HCT116 (cell line): ENCODE results near the gene SSH2. TPM values are rescaled to one million over a fixed set of nuclear protein-coding genes. Genes with fewer than 3 reads are reported as not detected.
"Not testable (repeated sequence)": the region's sequence is repeated elsewhere in the genome, so short reads cannot be mapped to it uniquely, and the experiment has no call there.

Experiments
- ATAC-seq: fragments of 200-7000 bp; cut with Tn5 transposase; 2 replicates; pipeline ENCODE4 v1.9.1; 2020; ENCODE audit warnings: mild to moderate bottlenecking, moderate library complexity
- BruUV-seq: library from RNA; stranded (reverse); fragments of 400-500 nt; replicated peaks from 2 replicates; lab custom pipeline; 2021; lab: Mats Ljungman, UMichigan
- CTCF ChIA-PET: fragments of 300-600 bp; sonication (Branson Sonifier 250); formaldehyde crosslinking; loops from one replicate; lab custom pipeline; 2021; ENCODE audit warnings: antibody characterized with exemption; lab: Charles Lee
- POLR2A ChIA-PET: fragments of 300-600, 350-600 bp; sonication (Branson Sonifier 250); formaldehyde crosslinking; loops from one replicate; lab custom pipeline; 2021; ENCODE audit warnings: antibody characterized with exemption; lab: Charles Lee
- RAD21 ChIA-PET, 2 experiments: fragments of 300-600 bp; sonication (Branson Sonifier 250); formaldehyde crosslinking; loops; one replicate each; lab custom pipeline; 2023; ENCODE audit warnings: low total read pairs in 2 of 2; ENCODE audit not compliant: uncharacterized antibody in 2 of 2, unreplicated experiment in 2 of 2, low non-redundant PET in 1 of 2; lab: Charles Lee
- DNase-seq: peaks from one replicate; pipeline ENCODE4 v3.0.0-alpha.2; 2010; ENCODE audit warnings: low read depth, low spot score
- H2AFZ ChIP-seq: fragments of 200-600 bp; shearing (Covaris generic), sonication (generic); 2 replicates; pipeline ENCODE4 v1.6.1; 2017; ENCODE audit warnings: low read depth, mixed run types, mixed read lengths, antibody characterized with exemption, low read length; ENCODE audit not compliant: poor library complexity, severe bottlenecking
- H3K27ac ChIP-seq: 2 replicates; pipeline ENCODE4 v1.5.1; 2012; ENCODE audit warnings: low read depth, low read length
- H3K27me3 ChIP-seq: fragments of 200-600 bp; sonication (generic); 2 replicates; pipeline ENCODE4 v1.6.1; 2016; ENCODE audit warnings: mixed run types, low read length, mixed read lengths; ENCODE audit not compliant: insufficient read depth
- H3K36me3 ChIP-seq, 2 experiments: fragments of 200-500 bp in 1 of 2; fragments of 200-600 bp in 1 of 2; sonication (Bioruptor generic) in 1 of 2; sonication (generic) in 1 of 2; 2 replicates each; pipeline versions ENCODE4 v1.5.1 to v1.6.1; 2014 to 2016; ENCODE audit warnings: low read length in 2 of 2, inconsistent platforms in 1 of 2, mixed read lengths in 1 of 2, mixed run types in 1 of 2; ENCODE audit not compliant: insufficient read depth in 2 of 2, control insufficient read depth in 1 of 2
- H3K4me1 ChIP-seq, 2 experiments: fragments of 200-600 bp in 1 of 2; sonication (generic) in 1 of 2; 2 replicates each; pipeline versions ENCODE4 v1.5.1 to v1.6.1; 2012 to 2017; ENCODE audit warnings: low read length in 2 of 2, inconsistent platforms in 1 of 2, mild to moderate bottlenecking in 1 of 2, mixed read lengths in 1 of 2, mixed run types in 1 of 2, moderate library complexity in 1 of 2; ENCODE audit not compliant: insufficient read depth in 2 of 2, control insufficient read depth in 1 of 2
- H3K4me2 ChIP-seq: fragments of 200-600 bp; sonication (generic); 2 replicates; pipeline ENCODE4 v1.6.1; 2017; ENCODE audit warnings: mixed run types, low read length, mixed read lengths
- H3K4me3 ChIP-seq, 2 experiments: fragments of 200-600 bp in 1 of 2; sonication (generic) in 1 of 2; replicated peaks in 1 of 2; 2 replicates each; pipeline ENCODE4 v1.5.1; 2011 to 2016; ENCODE audit warnings: low read length in 2 of 2, control low read depth in 1 of 2, low read depth in 1 of 2, mild to moderate bottlenecking in 1 of 2, mixed read lengths in 1 of 2, mixed run types in 1 of 2
- H3K79me2 ChIP-seq: fragments of 200-600 bp; sonication (generic); 2 replicates; pipeline ENCODE4 v1.6.1; 2017; ENCODE audit warnings: mild to moderate bottlenecking, mixed run types, low read length, moderate library complexity, mixed read lengths; ENCODE audit not compliant: insufficient read depth
- H3K9ac ChIP-seq: fragments of 200-600 bp; sonication (generic); 2 replicates; pipeline ENCODE4 v1.6.1; 2016; ENCODE audit warnings: low read length, mixed read lengths
- H3K9me2 ChIP-seq: fragments of 200-600 bp; sonication (generic), shearing (Covaris generic); 2 replicates; pipeline ENCODE4 v1.6.1; 2017; ENCODE audit warnings: mixed run types, mild to moderate bottlenecking, moderate library complexity; ENCODE audit not compliant: insufficient read depth
- H3K9me3 ChIP-seq, 2 experiments: fragments of 200-500 bp in 1 of 2; fragments of 200-600 bp in 1 of 2; sonication (Bioruptor generic) in 1 of 2; sonication (generic) in 1 of 2; 2 replicates each; pipeline ENCODE4 v1.6.1; 2014 to 2017; ENCODE audit warnings: low read length in 2 of 2, mixed read lengths in 2 of 2, inconsistent platforms in 1 of 2, low read depth in 1 of 2, mild to moderate bottlenecking in 1 of 2, mixed run types in 1 of 2, moderate library complexity in 1 of 2; ENCODE audit not compliant: control insufficient read depth in 1 of 2, insufficient read depth in 1 of 2
- H4K20me1 ChIP-seq: fragments of 200-600 bp; sonication (generic), shearing (Covaris generic); 2 replicates; pipeline ENCODE4 v1.6.1; 2017; ENCODE audit warnings: mixed run types, mild to moderate bottlenecking, moderate library complexity; ENCODE audit not compliant: insufficient read depth
- EZH2 ChIP-seq: fragments of 200-600 bp; sonication (generic); IDR thresholded peaks from 2 replicates; pipeline ENCODE4 v1.6.1; 2017; ENCODE audit warnings: antibody characterized with exemption, mixed run types
- intact Hi-C: fragments of 100-400 bp; cut with micrococcal nuclease; formaldehyde crosslinking; loops from 2 replicates; pipeline ENCODE4 v1.10.0; 2022
- total RNA-seq: library from RNA; stranded (reverse); gene quantifications from one replicate; pipeline ENCODE4 v1.2.1, GENCODE V29; 2021; ENCODE audit not compliant: unreplicated experiment

SSH2 gene
- total RNA-seq, 1 experiment from 2014 or later: 17.0 TPM

GRCh38 chr17:29726715-29727252 lies 203.2 kb downstream of the SSH2 start:
- CTCF ChIA-PET: no interaction called here
- no peaks in the 10 kb centered on the region for H3K79me2 ChIP-seq
- no peaks in the 10 kb centered on the region for H3K9me2 ChIP-seq
- DNase-seq (no peak), ATAC-seq (peak; percentile 38; the same call in 1 of the 2 replicates)
- H3K4me1 ChIP-seq: peaks cover 7 to 22% of the 10 kb centered on the region in 2 experiments; a peak in 3 of 4 replicates
- peaks cover 0 to 8% of the 10 kb centered on the region in 2 experiments; a peak in 1 of 4 replicates for H3K9me3 ChIP-seq
- no peak overlapping the region for H3K4me3 ChIP-seq
- intact Hi-C loops: no loop called here
- H3K4me2 ChIP-seq: peak overlapping the region; percentile 37
- no TSS peak for BruUV-seq
- H3K9ac ChIP-seq: no peak overlapping the region
- H2AFZ ChIP-seq: no peak overlapping the region
- POLR2A ChIA-PET: no interaction called here
- TF ChIP-seq EZH2: no peak
- H3K27ac ChIP-seq: no peak overlapping the region
- 0 out of 4 replicates have a peak, but pooled peaks cover 0 to 5% of the 10 kb centered on the region in 2 experiments for H3K36me3 ChIP-seq
- RAD21 ChIA-PET: no interaction called here
- H4K20me1 ChIP-seq: no peaks in the 10 kb centered on the region
- no peaks in the 10 kb centered on the region for H3K27me3 ChIP-seq

GRCh38 chr17:29725408-29725807 lies 204.6 kb downstream of the SSH2 start:
- DNase-seq, intact Hi-C loops, ATAC-seq, H3K9ac ChIP-seq, H4K20me1 ChIP-seq, H3K36me3 ChIP-seq, H2AFZ ChIP-seq, H3K9me2 ChIP-seq, H3K9me3 ChIP-seq, BruUV-seq, H3K79me2 ChIP-seq, POLR2A ChIA-PET, H3K27me3 ChIP-seq, RAD21 ChIA-PET, H3K4me2 ChIP-seq, CTCF ChIA-PET, H3K4me3 ChIP-seq, H3K27ac ChIP-seq: not testable (repeated sequence)
- peaks cover 7 to 18% of the 10 kb centered on the region in 2 experiments; a peak in 3 of 4 replicates for H3K4me1 ChIP-seq
